Esophagus muscularis mucosa (tissue), 4 donors: ENCODE results near the gene SASS6. TPM values are rescaled to one million over a fixed set of nuclear protein-coding genes. Genes with fewer than 3 reads are reported as not detected.

ENCODE experiments used
- DNase-seq: peaks from one replicate; pipeline ENCODE4 v3.0.0-alpha.2; 2017; ENCODE audit errors: extremely low spot score
- H3K27ac ChIP-seq, 4 donors: fragments of 200-600 bp; sonication (generic); replicated peaks in 1 of 4; 1 replicate in 3 of 4; 2 replicates in 1 of 4; pipeline ENCODE4 v1.5.1; 2016 to 2019; ENCODE audit warnings: mild to moderate bottlenecking in 1 of 4
- H3K27me3 ChIP-seq, 4 donors: fragments of 200-600 bp; sonication (generic); one replicate each; pipeline versions ENCODE4 v1.5.1 to v1.6.0; 2016 to 2019
- H3K36me3 ChIP-seq, 4 donors: fragments of 200-600 bp; sonication (generic); one replicate each; pipeline ENCODE4 v1.5.1; 2016 to 2019
- H3K4me1 ChIP-seq, 4 donors: fragments of 200-600 bp; sonication (generic); one replicate each; pipeline ENCODE4 v1.5.1; 2016 to 2019
- H3K4me3 ChIP-seq, 4 donors: fragments of 200-600 bp; sonication (generic); 1 replicate in 2 of 4; 2 replicates in 2 of 4; pipeline ENCODE4 v1.5.1; 2016 to 2019; ENCODE audit warnings: mild to moderate bottlenecking in 4 of 4, moderate library complexity in 1 of 4
- H3K9me3 ChIP-seq, 4 donors: fragments of 200-600 bp; sonication (generic); 1 replicate in 3 of 4; 2 replicates in 1 of 4; pipeline ENCODE4 v1.5.1; 2016 to 2019
- CTCF ChIP-seq, 3 experiments: fragments of 200-600 bp in 2 of 3; fragments of 450-650 bp in 1 of 3; sonication (generic) in 2 of 3; IDR thresholded peaks; one replicate each; pipeline ENCODE4 v1.5.1; 2017 to 2019; ENCODE audit warnings: antibody characterized with exemption in 3 of 3, mild to moderate bottlenecking in 2 of 3, moderate library complexity in 1 of 3
- EP300 ChIP-seq: sonication (generic); formaldehyde crosslinking; IDR thresholded peaks from one replicate; pipeline ENCODE4 v1.6.1; 2017; ENCODE audit warnings: antibody characterized with exemption
- POLR2A ChIP-seq: fragments of 450-650 bp; IDR thresholded peaks from one replicate; pipeline ENCODE4 v1.6.1; 2017; ENCODE audit warnings: antibody characterized with exemption, moderate library complexity, mild to moderate bottlenecking, low read depth
- POLR2AphosphoS5 ChIP-seq, 2 donors: sonication (generic); formaldehyde crosslinking; IDR thresholded peaks; one replicate each; pipeline ENCODE4 v1.6.1; 2017; ENCODE audit warnings: antibody characterized with exemption in 2 of 2
- WGBS: methylation state at CpG from one replicate; pipeline ENCODE4 v1.1.5; 2018; 5-methylcytosine and 5-hydroxymethylcytosine counted together
- intact Hi-C: fragments of 100-400 bp; cut with DNase I; formaldehyde crosslinking; loops from one replicate; pipeline ENCODE4 v1.15.1; 2023
- total RNA-seq, 4 donors: library from RNA; depleted of rRNA; stranded (reverse); fragments of >200 nt; gene quantifications; one replicate each; pipeline versions ENCODE4 v1.1.0 to v1.2.1, GENCODE V29; 2016

SASS6 gene
- total RNA-seq, 4 donors from 2014 or later: 1.2 to 3.0 (median 2.4) TPM

GRCh38 chr1:100137602-100138001 is 4.9 kb upstream of the SASS6 start:
- Histone ChIP-seq H3K4me3 (no peak overlapping the region), H3K4me1 (peaks cover 4 to 22% (median 18%) of the 10 kb centered on the region in 4 donors), H3K9me3 (no peaks in the 10 kb centered on the region), H3K36me3 (peaks cover 28 to 62% (median 49%) of the 10 kb centered on the region in 4 donors), H3K27me3 (no peaks in the 10 kb centered on the region), H3K27ac (no peak overlapping the region)
- no peak for DNase-seq
- WGBS: 96% methylated on average over 2 of the region's 2 CpGs
- TF ChIP-seq CTCF (IDR thresholded peaks at IDR 0.05) (no peak), POLR2A (no peak), POLR2AphosphoS5 (IDR thresholded peaks at IDR 0.05) (no peak), EP300 (no peak)
- intact Hi-C loops: no loop called here

- intact Hi-C loops: loop anchor here (5.0 kb wide), 3 partner anchors 98 to 283 kb away; partner anchors contain the start of genes AGL and DBT
- Histone ChIP-seq H3K27me3 (no peaks in the 10 kb centered on the region), H3K36me3 (peaks cover 10 to 35% (median 28%) of the 10 kb centered on the region in 4 donors), H3K9me3 (no peaks in the 10 kb centered on the region), H3K4me3 (no peak overlapping the region), H3K27ac (no peak overlapping the region), H3K4me1 (peaks cover 4 to 32% (median 28%) of the 10 kb centered on the region in 4 donors)
- TF ChIP-seq POLR2A (no peak), POLR2AphosphoS5 (IDR thresholded peaks at IDR 0.05) (no peak), EP300 (no peak), CTCF (IDR thresholded peaks at IDR 0.05) (no peak)
- 71% methylated on average over 3 of the region's 3 CpGs for WGBS
- DNase-seq: no peak
Measured at GRCh38 chr1:100134872-100135271, 2.1 kb upstream of the SASS6 start.

- H3K4me3 ChIP-seq: peak overlapping the region in 2 of 4 donors; percentile 73 to 75
- peaks cover 0 to 2% (median 0%) of the 10 kb centered on the region in 4 donors for H3K36me3 ChIP-seq
- H3K27ac ChIP-seq: no peak overlapping the region
- DNase-seq: no peak
- WGBS: 84% methylated on average over 8 of the region's 8 CpGs
- no peaks in the 10 kb centered on the region for H3K9me3 ChIP-seq
- H3K27me3 ChIP-seq: no peaks in the 10 kb centered on the region
- H3K4me1 ChIP-seq: peaks cover 4 to 32% (median 28%) of the 10 kb centered on the region in 4 donors
- intact Hi-C loops: loop anchor here (5.0 kb wide), 3 partner anchors 94 to 279 kb away; partner anchors contain the start of genes AGL and DBT
- no peak for TF ChIP-seq CTCF (IDR thresholded peaks at IDR 0.05)
- no peak for TF ChIP-seq POLR2AphosphoS5 (IDR thresholded peaks at IDR 0.05)
- no peak for TF ChIP-seq POLR2A
- TF ChIP-seq EP300: no peak
Measured at GRCh38 chr1:100131623-100132022, 1.1 kb downstream of the SASS6 start.

GRCh38 chr1:100130552-100131077 is 2.1 kb downstream of the SASS6 start:
- no peak for DNase-seq
- intact Hi-C loops: loop anchor here (5.0 kb wide), 3 partner anchors 93 to 278 kb away; partner anchors contain the start of genes AGL and DBT
- Histone ChIP-seq H3K27ac (no peak overlapping the region), H3K4me3 (no peak overlapping the region), H3K27me3 (no peaks in the 10 kb centered on the region), H3K36me3 (no peaks in the 10 kb centered on the region), H3K9me3 (no peaks in the 10 kb centered on the region), H3K4me1 (peaks cover 4 to 30% (median 28%) of the 10 kb centered on the region in 4 donors)
- WGBS: 94% methylated on average over 5 of the region's 5 CpGs
- TF ChIP-seq CTCF (IDR thresholded peaks at IDR 0.05): no peak
- no peak for TF ChIP-seq POLR2A
- TF ChIP-seq POLR2AphosphoS5 (IDR thresholded peaks at IDR 0.05): no peak
- TF ChIP-seq EP300: no peak
